GM12801 (cell line): ENCODE results near the gene AGAP3.

ENCODE experiments used
- TF ChIP-seq, protein P1 (sequence below): IDR thresholded peaks from one replicate; pipeline ENCODE4 v1.5.1; 2011; ENCODE audit warnings: control low read depth; ENCODE audit not compliant: insufficient read length; ENCODE audit errors: extremely low read depth

AGAP3 gene

GRCh38 chr7:151119055-151119415 lies 32.8 kb downstream of the AGAP3 start:
- TF ChIP-seq, protein P1, sequence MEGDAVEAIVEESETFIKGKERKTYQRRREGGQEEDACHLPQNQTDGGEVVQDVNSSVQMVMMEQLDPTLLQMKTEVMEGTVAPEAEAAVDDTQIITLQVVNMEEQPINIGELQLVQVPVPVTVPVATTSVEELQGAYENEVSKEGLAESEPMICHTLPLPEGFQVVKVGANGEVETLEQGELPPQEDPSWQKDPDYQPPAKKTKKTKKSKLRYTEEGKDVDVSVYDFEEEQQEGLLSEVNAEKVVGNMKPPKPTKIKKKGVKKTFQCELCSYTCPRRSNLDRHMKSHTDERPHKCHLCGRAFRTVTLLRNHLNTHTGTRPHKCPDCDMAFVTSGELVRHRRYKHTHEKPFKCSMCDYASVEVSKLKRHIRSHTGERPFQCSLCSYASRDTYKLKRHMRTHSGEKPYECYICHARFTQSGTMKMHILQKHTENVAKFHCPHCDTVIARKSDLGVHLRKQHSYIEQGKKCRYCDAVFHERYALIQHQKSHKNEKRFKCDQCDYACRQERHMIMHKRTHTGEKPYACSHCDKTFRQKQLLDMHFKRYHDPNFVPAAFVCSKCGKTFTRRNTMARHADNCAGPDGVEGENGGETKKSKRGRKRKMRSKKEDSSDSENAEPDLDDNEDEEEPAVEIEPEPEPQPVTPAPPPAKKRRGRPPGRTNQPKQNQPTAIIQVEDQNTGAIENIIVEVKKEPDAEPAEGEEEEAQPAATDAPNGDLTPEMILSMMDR, result no peak

DNA sequence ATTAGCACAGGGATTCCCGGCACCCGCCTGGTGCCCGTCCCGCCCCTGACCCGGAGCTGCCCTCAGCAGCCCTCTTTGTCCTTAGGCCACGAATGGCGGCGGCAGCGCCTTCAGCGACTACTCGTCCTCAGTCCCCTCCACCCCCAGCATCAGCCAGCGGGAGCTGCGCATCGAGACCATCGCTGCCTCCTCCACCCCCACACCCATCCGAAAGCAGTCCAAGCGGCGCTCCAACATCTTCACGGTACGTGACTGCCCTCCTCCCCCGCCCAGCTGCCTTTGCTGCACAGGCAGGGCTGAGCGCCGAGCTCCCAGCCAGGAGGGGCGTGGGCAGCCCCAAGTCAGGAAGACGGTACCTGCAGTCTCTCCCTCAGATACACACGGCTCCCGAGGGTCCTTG lies 33.6 kb downstream of the AGAP3 start:
- TF ChIP-seq, protein P1, result no peak

- TF ChIP-seq, protein P1, result no peak
Observed at GRCh38 chr7:151120896-151121295, 34.6 kb downstream of the AGAP3 start.

- TF ChIP-seq, protein P1, result no peak
Observed at GRCh38 chr7:151121380-151122170, 35.3 kb downstream of the AGAP3 start.

- TF ChIP-seq, protein P1, result no peak
Observed at GRCh38 chr7:151122276-151122675, 36.0 kb downstream of the AGAP3 start.

GRCh38 chr7:151122796-151123157 lies 36.5 kb downstream of the AGAP3 start:
- TF ChIP-seq, protein P1, result no peak

GRCh38 chr7:151123158-151123821 lies 37.0 kb downstream of the AGAP3 start:
- TF ChIP-seq, protein P1, result no peak
